HG03139 (cell line): ENCODE results near the gene TMEM132D.

Source experiments
- ATAC-seq: cut with Tn5 transposase; IDR thresholded peaks from one replicate; pipeline ENCODE4 v1.9.1; 2021; ENCODE audit not compliant: unreplicated experiment

Gene TMEM132D

DNA sequence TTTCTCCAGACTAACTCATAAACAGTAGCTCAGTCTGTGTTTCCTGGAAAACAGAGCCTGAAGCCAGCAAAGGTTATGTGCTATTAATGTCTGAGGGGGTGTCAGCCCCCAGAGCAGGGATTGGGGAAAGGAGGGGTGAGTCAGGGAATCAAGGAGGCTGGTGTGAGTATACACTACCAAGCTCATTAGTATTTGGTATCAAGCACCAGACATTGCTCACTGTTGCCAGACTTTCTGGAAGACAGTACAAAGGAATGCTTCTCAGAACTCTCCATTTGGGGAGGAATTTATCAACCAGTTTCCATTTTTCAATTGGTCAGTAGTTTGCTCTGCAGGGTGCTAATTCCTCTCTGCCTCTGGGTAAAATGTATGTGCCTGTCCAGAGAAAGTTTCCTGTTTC, 607.2 kb downstream of the TMEM132D start:
- no peak for ATAC-seq

DNA sequence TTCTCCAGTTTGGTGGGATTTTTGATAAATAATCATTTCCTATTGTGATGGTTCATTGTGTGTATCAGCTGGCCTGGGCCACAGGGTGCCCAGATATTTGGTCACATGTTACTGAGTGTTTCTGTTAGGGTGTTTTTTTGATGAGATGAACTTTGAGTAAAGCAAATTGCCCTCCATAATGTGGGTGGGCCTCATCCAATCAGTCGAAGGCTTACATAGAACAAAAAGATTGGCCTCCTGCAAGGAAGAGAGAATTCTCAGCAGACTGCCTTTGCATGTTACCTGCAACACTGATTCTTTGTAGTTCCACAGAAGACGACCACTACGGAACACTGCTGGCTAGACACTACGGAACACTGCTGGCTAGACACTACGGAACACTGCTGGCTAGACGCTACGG, 609.0 kb downstream of the TMEM132D start:
- ATAC-seq = no peak

DNA sequence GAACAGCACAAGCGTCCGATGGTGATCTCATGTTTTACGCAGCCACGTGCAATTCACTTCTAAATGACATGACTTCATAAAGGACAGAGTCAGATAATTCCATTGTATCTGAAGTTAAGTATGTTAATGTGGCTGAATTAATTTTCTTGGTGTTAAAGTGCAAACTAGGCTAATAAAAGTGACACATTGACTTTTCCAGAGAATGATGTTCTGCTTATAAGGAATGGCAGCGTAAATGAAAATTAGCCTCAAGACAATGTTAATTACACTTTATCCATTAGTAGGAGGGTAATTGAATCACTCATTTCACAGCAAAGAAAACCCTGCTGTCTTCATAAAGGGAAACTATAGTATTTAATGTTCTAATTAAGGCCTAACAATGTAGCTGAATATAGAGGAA, 624.1 kb downstream of the TMEM132D start:
- ATAC-seq = no peak

DNA sequence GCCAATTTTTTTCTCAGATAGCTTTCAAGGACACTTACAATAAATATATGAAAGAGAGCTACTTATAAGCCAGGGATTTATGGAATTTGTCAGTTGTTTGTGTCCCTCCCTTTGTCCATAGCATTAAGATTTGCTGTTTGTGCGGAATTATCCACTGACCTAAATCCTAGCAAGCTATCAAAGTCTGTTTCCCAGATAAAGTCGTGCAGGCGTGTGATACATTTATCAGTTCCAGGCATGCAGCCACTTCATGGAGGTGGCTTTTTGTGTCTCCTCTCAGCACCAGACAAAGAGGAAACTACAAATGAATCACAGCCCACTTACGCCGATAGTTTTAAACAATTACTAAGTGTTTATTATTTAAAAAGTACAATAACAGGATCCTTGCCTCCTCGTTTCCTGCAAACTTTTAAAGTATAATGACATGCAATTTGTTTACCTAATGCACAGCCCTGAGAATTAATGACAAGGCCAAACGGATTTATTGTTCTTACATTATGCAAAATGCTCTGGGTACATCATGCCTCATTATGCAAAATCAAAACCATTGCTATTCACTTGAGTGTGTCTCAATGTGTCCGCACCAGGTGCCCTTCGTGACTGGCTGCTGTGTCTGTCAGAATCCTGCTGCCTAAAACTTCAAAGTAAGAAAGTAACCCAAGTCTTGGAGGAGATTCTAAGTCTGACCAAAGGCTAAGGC, 627.3 kb downstream of the TMEM132D start:
- ATAC-seq = no peak

DNA sequence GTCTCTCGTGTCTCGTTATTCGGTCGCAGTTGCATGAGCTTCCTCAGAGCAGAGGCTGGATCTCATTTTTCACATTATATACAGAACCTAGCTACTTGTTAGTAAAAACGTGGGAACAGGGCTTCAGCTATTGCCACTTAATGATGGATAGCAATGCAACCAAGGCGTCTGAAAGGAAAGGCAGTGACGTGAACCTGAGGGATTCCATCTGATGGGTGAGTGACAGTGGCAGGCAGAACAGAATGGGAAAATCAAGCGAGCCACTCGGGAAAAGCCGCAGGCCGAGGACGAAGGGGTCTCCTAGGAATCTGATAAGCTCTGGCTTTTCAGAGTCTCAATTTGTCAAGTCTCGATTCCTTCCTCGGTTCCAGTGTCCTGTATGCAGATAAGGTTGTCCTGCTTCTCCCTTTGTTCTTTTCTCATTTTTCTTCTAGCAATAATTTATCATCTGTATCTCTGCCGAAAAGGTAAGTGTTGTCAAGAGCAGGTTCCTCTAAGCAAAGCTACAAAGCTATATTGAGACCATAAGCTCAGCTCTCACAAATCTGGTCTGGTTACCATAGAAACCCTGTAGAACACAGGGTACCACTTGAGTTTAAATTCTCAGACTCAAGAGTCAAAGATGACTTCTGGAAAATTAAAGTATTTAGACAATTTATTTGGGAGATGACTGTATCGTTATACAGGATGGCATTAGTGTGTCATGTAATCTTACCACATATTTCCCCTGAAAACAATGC, 633.9 kb downstream of the TMEM132D start:
- no peak for ATAC-seq

DNA sequence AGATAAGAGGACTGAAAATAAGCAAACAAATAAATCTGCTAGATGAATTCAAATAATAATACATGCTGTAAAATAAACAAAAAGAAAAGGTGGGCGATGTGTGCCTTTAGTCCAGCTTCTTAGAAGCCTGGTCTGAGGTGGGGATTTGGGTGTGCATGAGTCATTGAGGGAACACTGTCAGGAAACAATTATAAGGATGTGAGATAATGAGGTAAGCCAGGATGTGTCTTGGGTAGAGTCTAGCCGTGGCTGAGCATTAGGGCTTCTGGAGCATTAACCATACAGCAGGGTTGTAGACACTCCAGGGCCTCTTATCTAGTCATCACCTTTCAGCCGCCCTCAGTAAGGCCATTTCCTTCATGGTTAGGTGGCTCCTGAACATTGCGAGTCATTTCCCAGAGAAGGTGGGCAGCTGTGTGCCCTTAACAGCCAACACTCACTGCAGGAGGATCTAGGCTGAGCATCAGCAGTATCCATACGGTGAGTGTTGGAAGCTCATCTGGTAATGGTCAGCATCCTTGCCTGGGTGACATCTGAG, 645.0 kb downstream of the TMEM132D start:
- no peak for ATAC-seq

- no peak for ATAC-seq
Observed at GRCh38 chr12:129257524-129257923, 646.3 kb downstream of the TMEM132D start.

GRCh38 chr12:129246630-129247029, 657.2 kb downstream of the TMEM132D start:
- ATAC-seq = no peak

- no peak for ATAC-seq
Observed at GRCh38 chr12:129245769-129246168, 658.1 kb downstream of the TMEM132D start.

- no peak for ATAC-seq
Observed at GRCh38 chr12:129241852-129242251, 662.0 kb downstream of the TMEM132D start.

GRCh38 chr12:129237881-129238280, 665.9 kb downstream of the TMEM132D start:
- ATAC-seq = no peak

DNA sequence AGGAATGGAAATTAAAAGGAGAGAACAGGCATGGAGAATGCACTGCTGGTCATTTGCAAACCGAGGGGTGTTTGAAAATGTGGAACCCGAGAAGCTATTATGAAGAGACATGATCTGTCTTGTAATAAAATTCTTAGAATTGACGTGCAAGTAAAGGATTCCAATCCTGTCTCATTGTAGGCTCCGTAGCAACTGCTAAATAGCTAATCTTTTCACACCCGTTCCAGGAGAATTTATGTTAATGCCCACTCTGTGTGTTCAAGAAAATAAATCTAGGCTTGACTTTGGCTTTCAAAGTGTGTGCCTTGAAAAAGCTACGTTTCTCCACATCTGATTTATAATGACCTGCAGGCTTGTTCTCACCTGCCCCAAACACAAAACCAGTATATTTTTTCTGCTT, 669.6 kb downstream of the TMEM132D start:
- ATAC-seq = no peak

DNA sequence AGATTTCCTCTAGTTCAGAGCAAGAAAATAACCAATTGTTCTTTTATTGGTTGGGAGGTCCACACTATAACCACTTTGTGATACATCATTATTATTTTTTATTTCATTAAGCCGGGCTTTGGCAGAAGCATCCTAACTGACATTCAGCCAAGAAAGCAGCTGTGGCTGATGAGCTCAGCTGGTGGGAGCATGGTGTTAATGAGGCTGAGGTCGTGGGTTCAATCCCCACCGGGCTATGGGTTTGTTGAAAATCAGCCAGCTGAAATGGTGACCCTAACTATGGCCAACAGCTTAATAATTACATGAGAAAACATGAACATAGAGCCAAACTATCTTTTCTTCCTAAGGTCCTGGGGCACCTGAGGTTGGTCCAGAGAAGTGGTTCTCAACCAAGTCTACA, 672.3 kb downstream of the TMEM132D start:
- no peak for ATAC-seq

- ATAC-seq = no peak
Observed at GRCh38 chr12:129230995-129231394, 672.8 kb downstream of the TMEM132D start.

GRCh38 chr12:129226851-129227250, 677.0 kb downstream of the TMEM132D start:
- no peak for ATAC-seq

DNA sequence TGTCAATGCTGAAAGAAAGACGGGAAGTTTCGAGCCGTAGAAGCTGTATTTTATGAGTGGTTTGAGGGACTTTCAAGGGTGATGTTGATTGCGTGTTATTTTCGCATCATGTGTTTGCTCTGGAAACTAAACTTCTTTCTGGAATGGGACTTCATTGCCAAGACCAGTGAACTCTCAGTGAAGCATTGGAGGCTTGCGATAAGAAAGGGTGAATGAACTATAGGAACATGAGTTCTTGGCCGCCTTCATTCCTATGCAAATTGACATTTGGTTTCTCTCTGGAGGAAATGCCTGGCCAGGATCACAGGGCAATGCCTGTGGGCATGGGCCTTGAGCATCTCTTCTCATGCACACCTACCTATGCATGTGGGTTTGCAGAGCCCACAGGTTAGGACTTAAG, 677.8 kb downstream of the TMEM132D start:
- ATAC-seq = no peak

DNA sequence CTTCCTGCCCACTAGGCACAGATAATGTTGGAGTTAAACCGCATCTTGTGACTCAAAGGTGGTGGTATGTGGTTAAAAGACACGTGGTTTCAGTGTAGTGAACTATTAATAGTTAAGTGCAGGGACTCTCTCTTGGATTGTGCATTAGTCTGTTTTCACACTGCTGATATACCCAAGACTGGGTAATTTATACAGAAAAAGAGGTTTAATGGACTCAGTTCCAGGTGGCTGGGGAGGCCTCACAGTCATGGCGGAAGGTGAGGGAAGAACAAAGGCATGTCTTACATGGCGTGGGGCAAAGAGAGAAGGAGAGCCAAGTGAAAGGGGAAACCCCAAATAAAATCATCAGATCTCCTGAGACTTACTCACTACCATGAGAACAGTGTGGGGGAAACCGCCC, 688.3 kb downstream of the TMEM132D start:
- ATAC-seq = no peak

GRCh38 chr12:129213551-129213950, 690.3 kb downstream of the TMEM132D start:
- ATAC-seq = no peak

GRCh38 chr12:129211862-129212630, 691.8 kb downstream of the TMEM132D start:
- no peak for ATAC-seq

GRCh38 chr12:129208566-129208965, 695.3 kb downstream of the TMEM132D start:
- ATAC-seq = no peak

GRCh38 chr12:129207084-129207483, 696.7 kb downstream of the TMEM132D start:
- no peak for ATAC-seq

GRCh38 chr12:129203456-129203855, 700.4 kb downstream of the TMEM132D start:
- ATAC-seq = no peak
